ENCODE data around the gene CCM2.

DNA sequence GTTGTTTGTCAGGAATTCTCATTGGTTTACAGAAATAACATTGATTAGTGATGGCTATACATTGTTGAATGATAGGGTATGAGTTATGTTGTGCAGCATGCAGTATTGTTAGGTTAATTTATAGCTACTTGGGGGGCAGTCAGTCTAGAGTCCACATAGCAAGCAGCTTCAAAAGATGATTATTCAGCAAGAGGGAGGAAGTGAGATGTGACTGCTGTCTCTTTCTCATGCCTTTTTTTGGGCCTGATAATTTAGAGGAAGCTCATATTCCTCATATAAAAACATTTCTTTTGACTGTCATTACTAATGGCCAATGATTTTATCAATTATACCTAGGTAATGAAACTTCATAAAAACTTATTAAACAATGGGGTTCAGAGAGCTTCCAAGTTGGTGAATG, 114.9 kb downstream of the CCM2 start:
- TF ChIP-seq, protein P1, sequence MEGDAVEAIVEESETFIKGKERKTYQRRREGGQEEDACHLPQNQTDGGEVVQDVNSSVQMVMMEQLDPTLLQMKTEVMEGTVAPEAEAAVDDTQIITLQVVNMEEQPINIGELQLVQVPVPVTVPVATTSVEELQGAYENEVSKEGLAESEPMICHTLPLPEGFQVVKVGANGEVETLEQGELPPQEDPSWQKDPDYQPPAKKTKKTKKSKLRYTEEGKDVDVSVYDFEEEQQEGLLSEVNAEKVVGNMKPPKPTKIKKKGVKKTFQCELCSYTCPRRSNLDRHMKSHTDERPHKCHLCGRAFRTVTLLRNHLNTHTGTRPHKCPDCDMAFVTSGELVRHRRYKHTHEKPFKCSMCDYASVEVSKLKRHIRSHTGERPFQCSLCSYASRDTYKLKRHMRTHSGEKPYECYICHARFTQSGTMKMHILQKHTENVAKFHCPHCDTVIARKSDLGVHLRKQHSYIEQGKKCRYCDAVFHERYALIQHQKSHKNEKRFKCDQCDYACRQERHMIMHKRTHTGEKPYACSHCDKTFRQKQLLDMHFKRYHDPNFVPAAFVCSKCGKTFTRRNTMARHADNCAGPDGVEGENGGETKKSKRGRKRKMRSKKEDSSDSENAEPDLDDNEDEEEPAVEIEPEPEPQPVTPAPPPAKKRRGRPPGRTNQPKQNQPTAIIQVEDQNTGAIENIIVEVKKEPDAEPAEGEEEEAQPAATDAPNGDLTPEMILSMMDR (IDR thresholded peaks at IDR 0.05), result no peak
- TF ChIP-seq POLR2AphosphoS5 (IDR thresholded peaks at IDR 0.05) (no peak), POLR2A (IDR thresholded peaks at IDR 0.05) (no peak)
